ENCODE results near the gene AGA.

Gene AGA

DNA sequence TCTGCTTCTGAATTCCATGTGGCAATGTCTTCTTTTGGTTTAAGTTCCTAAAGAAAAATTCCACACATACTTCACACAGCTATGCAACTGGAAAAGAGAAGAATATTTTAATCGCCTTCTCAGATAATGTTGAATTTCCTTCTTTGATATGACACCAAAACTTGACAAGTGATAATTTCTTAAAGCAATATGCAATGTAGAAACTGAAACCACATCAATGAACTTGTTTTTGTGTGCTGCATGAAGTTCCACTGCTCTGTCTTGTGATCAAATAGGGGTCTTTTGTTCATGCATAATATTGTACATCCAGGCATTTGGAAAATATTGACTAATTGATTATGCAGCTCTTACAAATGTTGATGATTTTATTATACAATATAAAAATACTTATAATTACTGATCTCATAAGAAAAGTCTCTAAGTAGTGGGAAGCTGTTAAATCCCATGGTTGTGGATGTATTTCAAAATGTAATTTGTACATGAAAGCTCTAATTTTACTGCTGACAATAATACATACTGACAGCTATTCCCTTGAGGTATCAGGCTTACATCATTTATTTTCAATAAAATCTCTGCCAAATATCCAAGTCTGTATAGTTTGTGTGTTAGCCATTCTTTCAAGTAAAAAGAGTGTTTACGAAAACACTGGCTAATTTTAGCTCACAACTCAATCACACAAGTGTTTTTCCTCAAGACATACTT is 56.5 kb downstream of the AGA start:
- DNase-seq, result no peak

DNA sequence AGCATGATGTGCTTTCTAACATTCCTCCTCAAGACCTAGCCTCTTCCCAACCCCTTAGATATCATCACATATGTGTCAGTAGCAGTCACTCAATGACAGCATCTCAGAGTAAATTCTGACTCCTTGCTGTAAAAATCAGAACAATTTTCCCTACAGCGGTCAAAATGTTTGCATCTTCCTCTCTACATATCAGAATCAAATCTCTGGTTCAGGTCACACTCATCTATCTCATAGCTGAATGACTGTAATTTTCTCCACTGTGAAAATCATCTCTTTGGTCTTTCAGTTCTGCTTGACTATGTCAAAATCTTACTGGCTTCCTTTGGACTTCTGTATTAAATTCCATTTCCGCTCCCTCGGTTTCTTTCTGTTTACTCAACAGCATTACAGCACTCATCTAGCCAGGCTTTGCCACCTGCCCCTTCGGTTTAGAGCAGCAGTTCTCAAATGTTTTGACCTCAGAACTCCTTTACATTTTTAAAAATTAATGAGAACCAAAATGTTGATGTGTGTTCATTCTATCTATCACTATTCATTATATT is 57.3 kb downstream of the AGA start:
- DNase-seq, result no peak

DNA sequence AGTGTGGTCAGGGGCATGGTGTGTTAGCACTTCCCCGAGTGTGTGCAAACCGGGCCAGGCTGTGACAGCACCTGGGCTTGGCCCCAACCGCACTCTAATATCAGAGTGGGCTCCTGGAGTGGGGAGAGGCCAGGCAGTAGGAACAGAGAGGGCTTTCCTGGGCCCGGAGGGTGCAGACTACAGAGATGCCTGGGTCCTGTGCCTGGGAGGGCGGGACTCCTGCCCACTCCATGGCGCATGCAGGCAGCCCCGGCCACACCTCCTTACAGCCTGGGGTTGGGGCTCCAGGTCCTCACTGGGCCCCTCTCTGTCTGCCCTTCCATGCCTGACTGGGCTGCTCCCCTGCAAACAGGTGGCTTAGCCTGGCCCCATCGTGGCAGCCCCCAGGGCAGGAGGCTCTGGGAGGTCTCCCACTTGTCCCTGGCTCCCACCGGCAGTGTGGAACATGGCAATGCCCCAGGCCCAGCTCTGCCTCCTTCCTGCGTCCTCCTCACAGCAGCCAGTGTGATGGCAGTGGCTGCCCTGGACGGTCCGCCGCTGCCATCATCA is 60.4 kb downstream of the AGA start:
- no peak for DNase-seq
